NCI-H748 (cell line): Measurements from ENCODE around the gene DDR2.

Experiments used
- DNase-seq: peaks from one replicate; lab custom pipeline; 2025; ENCODE audit not compliant: unreplicated experiment; lab: John Stamatoyannopoulos, UW

DDR2 gene

DNA sequence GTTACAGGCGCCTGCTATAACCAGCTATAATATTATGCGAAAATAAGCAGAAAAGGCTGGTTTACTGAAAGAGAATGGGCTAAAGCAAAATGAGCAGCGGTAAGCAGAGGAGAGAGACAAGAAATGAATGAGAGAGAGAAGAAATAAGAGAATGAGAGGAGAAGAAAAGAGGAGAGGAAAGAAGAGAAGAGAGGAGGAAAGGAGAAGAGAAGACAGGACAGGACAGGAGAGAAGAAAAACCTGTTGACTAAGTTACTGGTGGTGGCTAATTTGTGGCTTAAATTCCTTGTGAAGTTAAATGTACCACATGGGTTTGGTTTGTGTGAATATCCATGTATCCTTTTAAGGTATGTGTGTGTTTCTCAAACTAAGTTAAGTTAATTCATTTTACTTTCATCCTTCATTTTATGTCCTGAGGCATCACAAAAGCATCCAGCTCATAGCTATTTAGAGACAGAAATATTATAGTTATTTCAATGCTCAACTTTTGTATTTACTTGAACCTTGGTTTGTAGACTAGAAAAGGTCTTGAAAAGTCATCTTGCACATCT, 3.1 kb upstream of the DDR2 start:
- DNase-seq = no peak

- DNase-seq = no peak
Observed at GRCh38 chr1:162629651-162630050, 2.6 kb upstream of the DDR2 start.

- no peak for DNase-seq
Observed at GRCh38 chr1:162631546-162632191, 595 bp upstream of the DDR2 start.

DNA sequence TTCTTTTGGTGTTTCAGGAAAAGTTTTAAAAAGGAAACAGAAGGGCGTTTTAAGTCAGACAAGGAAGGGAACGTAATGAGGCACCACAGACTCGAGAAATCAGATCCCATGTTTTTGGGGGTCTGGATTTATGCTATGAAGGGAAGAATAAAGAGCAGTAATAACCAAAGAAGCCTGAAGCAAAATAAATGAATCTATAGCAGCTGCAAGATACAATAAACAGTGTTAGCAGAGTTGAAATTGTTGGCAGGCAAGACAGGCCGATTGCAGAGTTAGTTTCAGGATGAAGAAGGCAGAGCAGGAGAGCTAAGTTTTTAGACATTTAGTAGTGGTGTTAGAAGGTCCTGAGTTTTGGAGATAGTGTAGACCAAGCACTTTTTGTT, 425 bp downstream of the DDR2 start:
- no peak for DNase-seq

DNA sequence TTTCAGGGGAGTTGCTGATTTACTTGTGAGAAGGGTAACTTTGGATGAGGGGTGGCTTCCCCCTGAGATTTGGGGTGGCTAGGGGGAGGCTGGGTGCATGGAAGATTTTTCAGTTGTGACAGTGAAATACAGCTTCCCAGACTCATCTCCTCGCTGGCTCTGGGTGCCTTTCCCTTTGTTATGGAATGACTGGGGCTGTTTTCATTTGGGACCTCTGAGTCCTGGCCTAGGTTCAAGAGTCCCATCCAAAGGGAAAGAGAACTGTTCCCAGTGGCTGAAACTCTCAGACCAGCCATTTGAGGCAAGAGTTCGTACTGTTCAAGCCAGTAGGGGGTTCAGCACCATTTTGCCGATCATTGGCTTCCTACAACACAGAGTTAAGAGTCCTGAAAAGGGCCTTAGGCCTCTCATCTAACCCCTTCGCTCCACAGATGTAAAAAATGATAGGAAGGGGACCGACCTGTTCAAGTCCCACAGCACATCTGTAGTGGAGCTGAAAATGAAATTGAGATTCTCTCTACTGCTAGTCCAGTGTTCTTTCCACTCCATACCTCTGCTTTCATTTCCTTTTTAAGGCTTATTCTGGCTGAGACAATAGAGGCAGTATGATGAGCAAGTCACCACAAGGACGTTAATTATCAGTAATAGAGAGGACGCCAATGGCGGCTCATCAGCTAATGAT, 958 bp downstream of the DDR2 start:
- DNase-seq = no peak

DNA sequence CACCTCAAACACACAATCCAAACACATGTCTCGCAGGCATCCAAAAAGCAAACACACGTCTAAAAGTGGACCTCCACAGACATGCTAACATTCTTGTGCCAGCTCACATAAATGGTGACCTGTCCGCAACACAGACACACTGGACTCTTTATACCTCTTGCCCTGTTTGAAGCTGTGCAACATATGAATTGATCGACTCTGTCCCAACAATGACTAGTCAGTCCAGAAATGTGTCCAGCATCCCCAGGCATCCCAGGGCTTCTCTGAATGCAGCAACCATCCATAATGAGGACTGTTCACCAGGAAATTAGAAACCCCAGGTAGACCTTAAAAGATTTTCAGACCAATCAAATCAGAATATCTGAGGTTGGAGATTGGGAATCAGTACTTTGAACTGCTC, 3.2 kb downstream of the DDR2 start:
- DNase-seq = no peak

GRCh38 chr1:162639718-162640117, 7.5 kb downstream of the DDR2 start:
- no peak for DNase-seq

DNA sequence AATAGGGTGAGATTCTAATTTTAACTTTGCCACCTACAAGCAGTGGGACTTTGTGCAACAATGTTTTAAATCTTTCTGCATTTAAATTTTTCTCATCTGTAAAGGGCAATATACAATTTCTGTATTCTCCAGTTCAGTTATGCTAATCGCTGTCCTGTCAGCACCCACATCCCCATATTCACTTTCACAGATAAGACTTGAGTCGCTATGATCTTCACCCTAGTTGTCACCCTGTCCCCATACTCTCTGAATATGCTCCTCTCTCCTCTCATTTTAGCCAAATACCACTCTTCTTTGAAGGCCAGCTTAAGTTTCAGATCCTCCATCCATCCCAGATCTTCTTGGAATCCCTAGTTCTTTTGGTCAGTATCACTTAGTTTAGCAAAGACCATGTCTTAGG, 8.8 kb downstream of the DDR2 start:
- DNase-seq = no peak

GRCh38 chr1:162644986-162645314, 12.7 kb downstream of the DDR2 start:
- DNase-seq = no peak

GRCh38 chr1:162645666-162646065, 13.4 kb downstream of the DDR2 start:
- no peak for DNase-seq

DNA sequence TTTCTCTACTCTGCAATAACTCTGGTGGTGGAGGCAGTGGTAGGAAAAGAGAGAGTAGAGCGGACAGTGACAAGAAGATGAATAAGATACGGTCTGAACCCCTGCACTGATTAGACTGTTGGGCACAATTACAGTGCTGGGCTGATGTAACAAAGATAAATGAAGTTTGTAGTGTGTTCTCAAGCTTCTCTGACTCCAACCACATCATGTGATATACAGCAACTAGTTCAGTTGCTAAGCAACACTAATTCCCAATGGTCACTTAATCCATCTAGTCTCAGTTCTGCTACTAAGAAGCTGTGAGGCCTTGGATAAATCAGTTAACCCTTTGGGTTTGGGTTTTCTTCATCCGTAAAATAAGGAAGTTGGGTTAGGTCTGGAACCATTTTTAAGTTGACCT, 17.3 kb downstream of the DDR2 start:
- peak; percentile 31 for DNase-seq

GRCh38 chr1:162654915-162655620, 22.8 kb downstream of the DDR2 start:
- DNase-seq = no peak

GRCh38 chr1:162656266-162656665, 24.0 kb downstream of the DDR2 start:
- DNase-seq = no peak

- DNase-seq = no peak
Observed at GRCh38 chr1:162660574-162660973, 28.3 kb downstream of the DDR2 start.

DNA sequence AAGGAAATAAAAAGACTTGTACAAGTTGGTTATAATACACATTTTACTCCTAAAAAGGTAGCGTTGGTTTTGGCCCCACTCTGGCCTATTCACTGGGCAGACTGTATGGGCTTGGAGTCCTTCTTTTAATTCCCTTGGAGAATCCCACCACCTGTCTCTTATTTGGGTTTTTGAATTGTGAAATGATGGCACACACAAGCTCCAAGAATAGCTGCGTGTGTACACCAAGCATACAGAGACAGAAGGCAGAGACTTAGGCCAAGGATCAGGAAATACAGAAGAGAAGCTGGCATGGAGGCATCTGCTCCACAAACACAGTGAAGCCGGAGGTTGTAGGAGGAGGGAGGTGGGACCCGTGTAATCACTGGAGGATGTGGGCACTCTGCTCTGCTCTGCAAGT, 29.1 kb downstream of the DDR2 start:
- no peak for DNase-seq

DNA sequence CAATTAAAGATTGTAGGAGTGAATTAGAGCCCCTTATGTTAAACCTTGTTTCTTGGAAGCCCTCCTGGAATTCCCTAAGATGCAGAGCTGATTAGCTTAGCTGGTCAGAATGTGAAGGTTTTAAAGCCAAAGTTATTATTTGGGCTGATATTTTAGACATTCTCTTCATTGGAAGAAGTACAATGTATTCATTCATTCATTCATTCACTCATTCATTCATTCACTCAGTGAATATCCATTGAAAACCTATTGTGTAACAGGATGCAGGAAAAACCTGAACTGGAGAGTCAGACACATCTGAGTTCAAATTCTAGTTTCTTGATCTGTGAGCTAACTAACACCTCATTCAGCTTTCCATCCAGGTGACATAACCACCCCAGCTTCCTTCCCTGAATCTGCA, 29.7 kb downstream of the DDR2 start:
- DNase-seq = no peak

DNA sequence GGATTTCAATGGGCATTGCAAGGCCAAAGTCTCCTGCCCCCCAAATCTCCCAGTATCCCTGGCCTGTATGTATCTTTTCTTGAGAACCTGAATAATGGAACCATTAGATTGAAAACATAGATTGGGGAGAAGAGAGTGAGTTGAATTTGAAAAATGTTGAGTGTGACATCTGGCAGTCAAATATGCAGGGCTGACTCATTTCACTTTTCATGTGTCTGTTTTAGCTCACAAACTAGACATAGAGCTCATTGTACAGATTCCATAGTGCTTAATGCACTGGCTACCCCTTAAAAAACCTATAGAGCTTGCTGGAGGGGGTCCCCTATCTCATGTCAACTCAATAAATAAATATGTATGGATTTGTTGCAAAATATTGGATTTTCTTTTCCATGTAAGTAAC, 30.8 kb downstream of the DDR2 start:
- no peak for DNase-seq

GRCh38 chr1:162663589-162664106, 31.4 kb downstream of the DDR2 start:
- no peak for DNase-seq

GRCh38 chr1:162666006-162666645, 33.9 kb downstream of the DDR2 start:
- DNase-seq = no peak

DNA sequence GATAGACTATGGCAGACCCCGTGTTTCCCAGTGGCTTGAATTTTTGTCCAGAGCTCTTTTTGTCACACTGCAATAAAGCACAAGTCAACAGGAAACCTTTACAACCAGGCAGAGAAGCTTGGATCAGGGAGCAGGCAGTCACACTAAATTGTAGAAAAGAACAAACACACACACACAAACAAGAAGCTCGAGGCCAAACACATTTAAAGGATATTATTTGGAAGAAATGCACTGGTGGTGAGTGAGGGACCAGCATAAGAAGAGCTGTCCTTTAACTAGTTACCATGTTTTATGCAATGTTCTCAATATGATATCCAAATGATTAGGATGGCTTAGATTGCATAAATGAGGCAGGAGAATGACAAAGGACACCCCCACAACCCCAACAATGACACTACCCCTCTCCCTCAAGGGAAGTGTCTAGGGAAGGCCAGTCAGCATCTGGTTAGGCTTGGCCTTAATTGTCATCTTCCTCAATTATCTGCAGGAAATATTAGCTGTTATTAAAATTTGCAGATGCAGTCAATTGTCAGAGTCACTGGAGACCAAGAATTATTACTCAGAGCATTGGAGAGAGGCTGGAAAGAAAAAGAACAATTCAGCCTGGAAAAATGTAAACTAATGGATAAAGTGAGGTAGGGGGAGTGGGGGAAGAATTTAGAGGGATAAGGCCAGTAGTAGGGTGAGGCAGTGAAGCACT, 35.3 kb downstream of the DDR2 start:
- no peak for DNase-seq
